PFSK-1 (cell line): ENCODE measurements around the gene IGSF21.

ENCODE experiments used
- FOXP2 ChIP-seq: optimal IDR thresholded peaks from 2 replicates; pipeline ENCODE3; 2011; ENCODE audit warnings: borderline replicate concordance, control low read depth, inconsistent platforms; ENCODE audit not compliant: insufficient read depth; ENCODE audit errors: extremely low read length, extremely low read depth
- POLR2AphosphoS5 ChIP-seq: IDR thresholded peaks from 2 replicates; pipeline ENCODE4 v1.6.1; 2012; ENCODE audit warnings: low read depth, mild to moderate bottlenecking, control low read depth, low read length, moderate library complexity
- SIN3A ChIP-seq: IDR thresholded peaks from 2 replicates; pipeline ENCODE4 v1.6.1; 2012; ENCODE audit warnings: mild to moderate bottlenecking, low read length, moderate library complexity, borderline replicate concordance; ENCODE audit not compliant: insufficient read depth
- TAF1 ChIP-seq: IDR thresholded peaks from 2 replicates; pipeline ENCODE4 v1.6.1; 2012; ENCODE audit warnings: low read length, control low read depth, borderline replicate concordance; ENCODE audit not compliant: insufficient read depth
- TF ChIP-seq, protein P1 (sequence below), 2 experiments: IDR thresholded peaks; 2 replicates each; pipeline versions ENCODE4 v1.6.1 to v1.8.0; 2011 to 2012; ENCODE audit warnings: low read depth in 2 of 2, low read length in 2 of 2, control low read depth in 1 of 2, inconsistent platforms in 1 of 2, mild to moderate bottlenecking in 1 of 2, moderate library complexity in 1 of 2; ENCODE audit not compliant: insufficient read depth in 1 of 2

The IGSF21 gene

DNA sequence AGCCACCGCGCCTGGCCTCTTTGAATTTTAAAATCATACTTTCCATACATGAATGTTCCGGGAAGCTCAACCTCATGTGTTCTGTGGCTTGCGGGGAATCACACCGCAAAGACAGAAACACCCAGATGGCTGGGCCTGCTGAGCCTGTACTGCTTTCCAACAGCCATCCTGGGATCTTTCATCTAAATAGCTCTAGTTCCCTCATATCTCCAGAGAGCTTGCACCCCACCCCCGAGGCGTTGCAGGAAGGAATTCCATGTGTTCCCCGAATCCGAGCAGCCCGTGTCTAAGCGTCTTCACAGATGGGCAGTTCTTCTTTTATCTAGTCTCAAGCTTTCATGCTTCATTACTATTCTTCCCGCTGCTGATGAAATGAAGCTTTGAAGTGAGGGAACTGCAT, 66.4 kb downstream of the IGSF21 start:
- TF ChIP-seq TAF1 = no peak
- no peak for TF ChIP-seq POLR2AphosphoS5
- TF ChIP-seq, protein P1, sequence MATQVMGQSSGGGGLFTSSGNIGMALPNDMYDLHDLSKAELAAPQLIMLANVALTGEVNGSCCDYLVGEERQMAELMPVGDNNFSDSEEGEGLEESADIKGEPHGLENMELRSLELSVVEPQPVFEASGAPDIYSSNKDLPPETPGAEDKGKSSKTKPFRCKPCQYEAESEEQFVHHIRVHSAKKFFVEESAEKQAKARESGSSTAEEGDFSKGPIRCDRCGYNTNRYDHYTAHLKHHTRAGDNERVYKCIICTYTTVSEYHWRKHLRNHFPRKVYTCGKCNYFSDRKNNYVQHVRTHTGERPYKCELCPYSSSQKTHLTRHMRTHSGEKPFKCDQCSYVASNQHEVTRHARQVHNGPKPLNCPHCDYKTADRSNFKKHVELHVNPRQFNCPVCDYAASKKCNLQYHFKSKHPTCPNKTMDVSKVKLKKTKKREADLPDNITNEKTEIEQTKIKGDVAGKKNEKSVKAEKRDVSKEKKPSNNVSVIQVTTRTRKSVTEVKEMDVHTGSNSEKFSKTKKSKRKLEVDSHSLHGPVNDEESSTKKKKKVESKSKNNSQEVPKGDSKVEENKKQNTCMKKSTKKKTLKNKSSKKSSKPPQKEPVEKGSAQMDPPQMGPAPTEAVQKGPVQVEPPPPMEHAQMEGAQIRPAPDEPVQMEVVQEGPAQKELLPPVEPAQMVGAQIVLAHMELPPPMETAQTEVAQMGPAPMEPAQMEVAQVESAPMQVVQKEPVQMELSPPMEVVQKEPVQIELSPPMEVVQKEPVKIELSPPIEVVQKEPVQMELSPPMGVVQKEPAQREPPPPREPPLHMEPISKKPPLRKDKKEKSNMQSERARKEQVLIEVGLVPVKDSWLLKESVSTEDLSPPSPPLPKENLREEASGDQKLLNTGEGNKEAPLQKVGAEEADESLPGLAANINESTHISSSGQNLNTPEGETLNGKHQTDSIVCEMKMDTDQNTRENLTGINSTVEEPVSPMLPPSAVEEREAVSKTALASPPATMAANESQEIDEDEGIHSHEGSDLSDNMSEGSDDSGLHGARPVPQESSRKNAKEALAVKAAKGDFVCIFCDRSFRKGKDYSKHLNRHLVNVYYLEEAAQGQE (IDR thresholded peaks at IDR 0.05; ENCODE audit: insufficient read depth in 1 of 2, low read depth in 2 of 2, low read length in 2 of 2) = no peak
- no peak for TF ChIP-seq FOXP2
- no peak for TF ChIP-seq SIN3A

DNA sequence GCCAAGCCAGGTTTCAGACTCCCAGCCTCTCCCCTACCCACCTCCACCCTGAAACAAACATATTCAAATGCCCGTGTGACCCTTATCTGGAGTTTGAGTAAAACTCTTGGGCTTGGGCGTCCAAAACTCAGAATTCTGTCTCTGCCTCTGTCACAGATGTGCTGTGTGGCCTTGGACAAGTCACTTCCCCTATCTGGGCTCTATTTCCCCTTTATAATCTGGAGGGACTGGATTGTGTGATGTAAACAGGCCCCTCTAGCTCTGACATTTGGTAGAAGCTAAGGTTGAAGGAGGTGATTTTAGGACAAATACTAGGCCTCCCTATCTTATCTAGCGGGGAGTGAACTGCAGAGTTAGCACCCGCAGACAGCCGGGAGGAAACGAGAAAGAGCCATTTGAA, 67.5 kb downstream of the IGSF21 start:
- TF ChIP-seq, protein P1 (IDR thresholded peaks at IDR 0.05; ENCODE audit: insufficient read depth in 1 of 2, low read depth in 2 of 2, low read length in 2 of 2) = no peak
- TF ChIP-seq FOXP2 = no peak
- TF ChIP-seq SIN3A = no peak
- no peak for TF ChIP-seq TAF1
- TF ChIP-seq POLR2AphosphoS5 = no peak

DNA sequence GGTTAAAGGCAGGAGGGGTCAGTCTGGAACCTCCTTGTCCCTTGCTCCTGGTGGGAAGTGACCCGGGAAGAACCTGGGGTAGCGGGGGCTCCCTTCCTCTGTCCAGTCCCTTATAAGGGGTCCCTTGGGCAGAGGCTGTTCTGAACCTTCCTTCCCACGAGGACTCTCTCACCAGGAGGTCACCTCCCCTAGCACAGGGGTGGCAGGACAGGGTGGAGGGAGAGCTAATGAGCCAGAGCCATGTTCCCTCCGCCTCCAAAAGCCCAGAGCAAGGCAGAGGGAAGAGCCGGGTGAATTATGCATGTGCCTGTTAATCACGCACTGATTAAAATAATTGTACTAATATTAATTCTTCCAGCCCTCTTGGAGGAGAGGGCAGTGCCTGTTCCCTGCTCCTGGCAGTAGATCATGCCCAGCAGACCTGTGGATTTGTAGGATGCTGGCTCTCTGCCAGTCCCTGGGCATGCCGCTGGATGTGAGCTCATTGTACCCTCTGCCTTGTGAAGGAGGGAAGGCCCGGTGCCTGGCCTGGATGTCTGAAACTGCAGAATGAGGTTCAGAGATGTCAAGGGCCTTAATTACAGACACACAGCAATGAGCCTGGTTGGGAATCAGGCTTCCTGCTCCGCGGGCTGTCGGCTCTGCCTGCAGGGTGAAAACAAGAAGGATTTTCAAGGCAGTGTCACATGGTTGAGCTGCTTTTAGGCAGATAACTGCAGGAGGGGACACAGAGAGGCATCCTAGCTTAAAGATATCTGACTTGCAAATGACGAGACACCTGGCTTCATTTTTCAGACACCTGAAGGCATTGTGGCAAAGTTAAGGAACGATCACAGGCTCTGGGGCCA, 68.2 kb downstream of the IGSF21 start:
- TF ChIP-seq, protein P1 (IDR thresholded peaks at IDR 0.05; ENCODE audit: insufficient read depth in 1 of 2, low read depth in 2 of 2, low read length in 2 of 2) = no peak
- no peak for TF ChIP-seq FOXP2
- no peak for TF ChIP-seq POLR2AphosphoS5
- no peak for TF ChIP-seq SIN3A

DNA sequence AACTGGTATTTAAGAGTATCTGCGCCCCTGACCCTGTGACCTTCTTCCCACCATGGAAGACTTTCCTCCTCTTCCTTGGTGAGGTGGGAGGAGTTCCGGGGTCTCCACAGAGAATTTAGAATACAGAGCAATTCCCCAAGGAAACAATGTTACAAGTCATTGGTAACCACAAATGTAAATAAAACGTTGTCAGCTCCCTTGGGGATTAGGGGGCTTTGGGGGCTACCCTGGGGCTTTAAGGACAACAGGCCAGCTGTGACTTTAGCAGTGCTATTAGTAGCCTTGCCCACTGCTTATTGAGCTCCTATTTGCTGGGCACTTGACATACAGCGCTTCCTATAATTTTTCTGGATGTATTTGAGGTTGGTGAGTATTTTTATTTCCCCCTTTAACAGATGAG, 69.0 kb downstream of the IGSF21 start:
- no peak for TF ChIP-seq FOXP2
- TF ChIP-seq, protein P1 (IDR thresholded peaks at IDR 0.05; ENCODE audit: insufficient read depth in 1 of 2, low read depth in 2 of 2, low read length in 2 of 2) = no peak
- no peak for TF ChIP-seq POLR2AphosphoS5
- no peak for TF ChIP-seq SIN3A
- TF ChIP-seq TAF1 = no peak

DNA sequence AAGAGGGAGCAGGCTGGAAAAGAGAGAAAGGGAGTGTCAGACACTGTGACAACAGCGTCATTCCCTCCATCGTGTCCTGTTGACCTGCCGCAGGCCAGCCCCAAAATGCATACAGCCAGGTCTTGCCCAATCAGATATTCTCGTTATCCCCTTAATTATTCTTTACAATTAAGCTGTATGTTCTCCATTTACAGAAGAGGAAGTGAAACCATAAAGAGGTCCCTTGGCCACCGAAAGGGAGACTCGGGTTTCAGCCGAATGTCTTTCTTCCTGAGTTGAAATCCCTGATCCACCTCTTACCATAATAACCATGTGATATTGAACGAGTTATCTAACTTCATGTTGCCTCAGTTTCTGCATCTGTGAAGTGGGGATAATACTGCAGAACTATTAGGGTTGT, 70.5 kb downstream of the IGSF21 start:
- TF ChIP-seq, protein P1 (IDR thresholded peaks at IDR 0.05; ENCODE audit: insufficient read depth in 1 of 2, low read depth in 2 of 2, low read length in 2 of 2) = no peak
- TF ChIP-seq FOXP2 (no peak), TAF1 (no peak), SIN3A (no peak), POLR2AphosphoS5 (no peak)
